Spleen (tissue), 7 donors: ENCODE measurements around the gene CNN1.

Source experiments
- CTCF ChIP-seq, 11 experiments: fragments of 200-600 bp in 7 of 11; fragments of 450-650 bp in 4 of 11; sonication (generic) in 4 of 11; IDR thresholded peaks in 8 of 11; conservative IDR thresholded peaks in 3 of 11; 1 replicate in 7 of 11; 2 replicates in 4 of 11; pipeline versions ENCODE4 v1.4.0 to v1.8.0; 2016 to 2021; ENCODE audit warnings: antibody characterized with exemption in 11 of 11, inconsistent platforms in 4 of 11, mild to moderate bottlenecking in 1 of 11
- POLR2A ChIP-seq, 3 donors: fragments of 450-650 bp; IDR thresholded peaks; one replicate each; pipeline ENCODE4 v1.5.1; 2017; ENCODE audit warnings: antibody characterized with exemption in 3 of 3, mild to moderate bottlenecking in 1 of 3
- POLR2AphosphoS5 ChIP-seq, 3 donors: sonication (generic); formaldehyde crosslinking; IDR thresholded peaks; one replicate each; pipeline ENCODE4 v1.5.1; 2017; ENCODE audit warnings: antibody characterized with exemption in 3 of 3
- donor health status: DM: no; HTN: no; CAD: no; lungs with moderate emphysema.
- donor health status: DM: no; HTN: no; CAD: no.
- donor health status: DM: no; HTN: no; CAD: no.

DNA sequence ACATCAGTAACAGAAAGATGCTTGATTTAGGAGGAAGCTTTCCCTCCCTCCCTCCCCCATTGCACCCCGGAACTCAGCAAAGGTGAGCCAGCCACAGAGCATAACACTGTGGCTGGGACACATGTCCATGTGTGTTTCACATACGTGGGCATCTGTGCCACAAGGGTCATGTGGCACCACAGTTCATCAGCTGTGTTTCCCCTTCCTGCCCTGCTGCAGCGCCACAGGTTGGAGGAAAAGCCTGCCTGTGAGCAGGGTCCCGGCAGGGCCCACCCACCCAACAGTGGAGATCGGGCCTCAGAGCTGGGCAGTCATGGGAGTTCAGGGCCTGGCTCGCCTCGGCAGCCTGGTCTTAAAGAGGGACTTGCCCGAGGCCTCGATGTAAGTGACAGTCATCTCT is 36.0 kb downstream of the CNN1 start:
- TF ChIP-seq CTCF (IDR thresholded peaks at IDR 0.05 in 8 of 11, conservative IDR thresholded peaks at IDR 0.05 in 3 of 11) (no peak), POLR2AphosphoS5 (IDR thresholded peaks at IDR 0.05) (peak; percentile 16 to 57 (median 43)), POLR2A (IDR thresholded peaks at IDR 0.05) (no peak)
